Neural crest cell (in vitro differentiated cells): ENCODE results near the gene KRT33A. TPM values are rescaled to one million over a fixed set of nuclear protein-coding genes. Genes with fewer than 3 reads are reported as not detected.
"Not testable (repeated sequence)": the region's sequence is repeated elsewhere in the genome, so short reads cannot be mapped to it uniquely, and the experiment has no call there.

Experiments used
- DNase-seq: peaks from one replicate; pipeline ENCODE4 v3.0.0; 2021; ENCODE audit warnings: low read depth, mixed read lengths, low spot score
- H3K27ac Mint-ChIP-seq: one replicate; pipeline ENCODE4 v1.8.0; 2021; ENCODE audit warnings: mild to moderate bottlenecking, mixed read lengths; ENCODE audit not compliant: unreplicated experiment
- H3K27me3 Mint-ChIP-seq: 2 replicates; pipeline ENCODE4 v1.8.0; 2021; ENCODE audit warnings: low read depth, mild to moderate bottlenecking, mixed read lengths
- H3K36me3 Mint-ChIP-seq: 2 replicates; pipeline ENCODE4 v1.8.0; 2021; ENCODE audit warnings: low read depth, mild to moderate bottlenecking, mixed read lengths
- H3K4me1 Mint-ChIP-seq: 2 replicates; pipeline ENCODE4 v1.8.0; 2021; ENCODE audit warnings: mixed read lengths
- H3K4me3 Mint-ChIP-seq: one replicate; pipeline ENCODE4 v1.8.0; 2021; ENCODE audit warnings: mild to moderate bottlenecking, mixed read lengths
- H3K9me3 Mint-ChIP-seq: 2 replicates; pipeline ENCODE4 v1.8.0; 2021; ENCODE audit warnings: mixed read lengths
- CTCF ChIP-seq: fragments of 200-600 bp; sonication (generic); conservative IDR thresholded peaks from 2 replicates; pipeline ENCODE4 v1.5.0; 2021; ENCODE audit warnings: antibody characterized with exemption, mild to moderate bottlenecking
- long read RNA-seq: library from polyadenylated mRNA; unstranded; transcript quantifications from one replicate; pipeline ENCODE4 v2.0.0, GENCODE V29; 2020
- total RNA-seq: library from RNA; stranded (reverse); gene quantifications from 2 replicates; pipeline ENCODE4 v1.2.1, GENCODE V29; 2021

Gene KRT33A
- not detected in 2 replicates for total RNA-seq
- long read RNA-seq: 0 reads

GRCh38 chr17:41350381-41350878 lies at the start of gene KRT33A:
Gene KRT33A (minus strand): TSS chr17:41350828. CDS start chr17:41350767, 61 bp downstream.
- peaks cover 31% of the 10 kb centered on the region for H3K27me3 Mint-ChIP-seq
- not testable (repeated sequence) for H3K36me3 Mint-ChIP-seq, H3K27ac Mint-ChIP-seq, H3K4me1 Mint-ChIP-seq, DNase-seq, H3K4me3 Mint-ChIP-seq, H3K9me3 Mint-ChIP-seq

GRCh38 chr17:41396996-41397660 lies 46.5 kb upstream of the KRT33A start, which contains the start of gene KRT31:
Gene KRT31 (minus strand): TSS chr17:41397608. CDS start chr17:41397539, 69 bp downstream.
- peaks cover 17% of the 10 kb centered on the region for H3K4me1 Mint-ChIP-seq
- no peak for DNase-seq
- no peak within 1 kb of the TSS for H3K27ac Mint-ChIP-seq
- H3K36me3 Mint-ChIP-seq: no peaks in the 10 kb centered on the region
- no peaks in the 10 kb centered on the region for H3K9me3 Mint-ChIP-seq
- H3K27me3 Mint-ChIP-seq: no peaks in the 10 kb centered on the region
- H3K4me3 Mint-ChIP-seq: no peak within 1 kb of the TSS
- TF ChIP-seq CTCF: no peak

GRCh38 chr17:41396340-41396739 lies 45.7 kb upstream of the KRT33A start:
- DNase-seq: no peak
- Mint-ChIP-seq H3K27me3 (no peaks in the 10 kb centered on the region), H3K4me3 (no peak overlapping the region), H3K27ac (no peak overlapping the region), H3K4me1 (peaks cover 16% of the 10 kb centered on the region), H3K9me3 (no peaks in the 10 kb centered on the region), H3K36me3 (no peaks in the 10 kb centered on the region)
- TF ChIP-seq CTCF: no peak

GRCh38 chr17:41395611-41396010 lies 45.0 kb upstream of the KRT33A start:
- TF ChIP-seq CTCF: no peak
- H3K36me3 Mint-ChIP-seq: no peaks in the 10 kb centered on the region

GRCh38 chr17:41395044-41395443 lies 44.4 kb upstream of the KRT33A start:
- Mint-ChIP-seq H3K4me1 (peaks cover 16% of the 10 kb centered on the region), H3K27ac (peak overlapping the region; percentile 57)
- not testable (repeated sequence) for H3K36me3 Mint-ChIP-seq, DNase-seq, H3K27me3 Mint-ChIP-seq, H3K4me3 Mint-ChIP-seq, H3K9me3 Mint-ChIP-seq

More at GRCh38 chr17:41395611-41396010, 45.0 kb upstream of the KRT33A start:
- Mint-ChIP-seq H3K4me1 (peaks cover 17% of the 10 kb centered on the region), H3K27me3 (no peaks in the 10 kb centered on the region), H3K4me3 (no peak overlapping the region), H3K27ac (no peak overlapping the region), H3K9me3 (no peaks in the 10 kb centered on the region)
- no peak for DNase-seq

GRCh38 chr17:41394254-41394996 lies 43.8 kb upstream of the KRT33A start:
- H3K27me3 Mint-ChIP-seq: no peaks in the 10 kb centered on the region
- H3K9me3 Mint-ChIP-seq: no peaks in the 10 kb centered on the region
- H3K4me3 Mint-ChIP-seq: no peak overlapping the region
- H3K36me3 Mint-ChIP-seq: no peaks in the 10 kb centered on the region
- TF ChIP-seq CTCF: no peak
- peaks cover 16% of the 10 kb centered on the region for H3K4me1 Mint-ChIP-seq
- no peak overlapping the region for H3K27ac Mint-ChIP-seq
- no peak for DNase-seq
